GM19099 (cell line): ENCODE results near the gene PRKG1.

Experiments
- POLR2A ChIP-seq: IDR thresholded peaks from 3 replicates; pipeline ENCODE4 v1.6.1; 2011; ENCODE audit warnings: low read depth; ENCODE audit not compliant: insufficient read length; ENCODE audit errors: extremely low read depth

The PRKG1 gene

GRCh38 chr10:51459476-51459875 is 385.2 kb downstream of the PRKG1 start:
- no peak for TF ChIP-seq POLR2A

DNA sequence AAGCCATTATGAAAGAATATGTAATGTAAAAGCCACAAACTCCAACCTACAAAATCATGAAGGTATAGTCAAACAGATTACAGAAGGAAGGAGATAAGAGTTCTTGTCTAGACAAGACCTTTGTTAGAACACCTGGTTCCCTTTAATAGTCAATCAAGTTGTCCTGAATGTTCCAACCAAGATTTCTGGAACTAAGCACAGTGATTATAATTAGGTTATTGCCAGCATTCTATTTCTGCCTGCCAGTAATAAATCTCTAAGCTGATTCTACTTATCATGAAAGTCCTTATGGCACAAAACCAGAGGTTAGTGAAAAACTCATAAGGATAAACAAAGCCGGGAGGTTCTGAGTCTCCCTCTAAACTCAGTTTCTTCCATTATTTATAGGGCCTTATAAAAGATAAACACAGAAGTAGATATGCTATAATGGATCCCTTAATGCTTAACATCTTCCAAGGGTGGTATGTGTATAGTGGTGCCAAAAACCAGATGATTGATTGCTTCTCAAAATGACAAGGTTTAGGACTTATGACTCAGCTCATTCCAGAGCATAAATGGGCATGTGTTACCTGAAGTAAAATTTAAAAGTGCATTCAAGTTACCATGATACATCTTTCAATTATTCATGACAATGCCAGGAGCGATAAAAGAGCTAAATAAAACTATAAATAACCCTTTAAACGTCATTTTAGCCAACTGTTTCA is 387.9 kb downstream of the PRKG1 start:
- TF ChIP-seq POLR2A = no peak

DNA sequence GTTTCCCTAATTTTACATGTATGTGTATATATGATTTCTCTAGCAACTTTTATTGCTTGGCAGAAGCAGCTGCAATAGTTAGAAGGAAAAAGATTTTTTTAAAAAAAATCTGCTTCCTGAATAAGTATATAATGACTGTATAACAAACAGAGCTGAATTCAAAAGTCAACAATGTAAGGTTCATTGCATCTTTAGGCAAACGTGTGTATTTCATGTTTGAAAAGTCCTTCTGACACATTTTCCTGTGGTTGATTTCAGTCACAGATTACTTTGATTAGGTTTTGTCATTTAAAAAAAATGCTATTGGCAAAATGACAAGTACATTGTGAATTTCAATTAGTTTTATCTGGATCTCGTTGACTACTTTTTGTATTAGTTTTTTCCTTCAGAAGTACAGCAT is 394.1 kb downstream of the PRKG1 start:
- no peak for TF ChIP-seq POLR2A

DNA sequence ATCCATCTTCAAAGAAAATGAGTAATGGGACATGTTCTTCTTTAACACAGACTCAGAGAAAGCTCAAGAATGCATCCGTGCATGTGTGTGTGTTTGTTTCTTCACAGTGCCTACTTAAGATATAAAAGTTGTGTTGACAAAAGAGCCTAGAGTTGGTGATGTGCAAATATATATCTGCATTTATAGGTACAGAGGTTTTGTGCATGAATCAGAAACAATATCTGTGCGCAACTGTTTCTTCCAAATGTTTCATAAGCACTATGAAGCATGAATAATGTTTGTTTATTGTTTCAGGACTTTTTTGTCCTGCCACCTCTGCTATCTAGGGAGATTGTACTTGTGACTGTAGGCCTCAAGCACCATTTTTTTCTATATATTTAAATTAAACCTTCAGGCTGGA is 395.4 kb downstream of the PRKG1 start:
- no peak for TF ChIP-seq POLR2A

DNA sequence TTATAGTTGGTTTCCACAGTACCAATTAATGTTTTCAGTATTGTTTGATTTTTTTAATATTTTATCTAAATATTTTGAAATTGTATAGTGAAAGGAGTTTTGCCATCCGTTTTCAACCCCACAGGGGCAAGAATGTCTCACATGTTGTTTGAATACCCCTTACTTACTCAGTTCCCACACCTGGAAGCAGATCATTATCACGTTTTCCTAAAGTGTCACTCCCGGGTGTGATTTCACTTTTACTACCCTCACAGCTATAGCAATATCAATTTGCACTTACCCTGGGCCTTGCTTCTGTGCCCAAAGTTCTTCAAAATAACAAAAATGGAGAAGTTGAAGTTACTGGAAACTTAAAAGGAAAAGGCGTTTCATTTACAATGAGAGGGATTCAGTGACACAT is 397.0 kb downstream of the PRKG1 start:
- no peak for TF ChIP-seq POLR2A

- no peak for TF ChIP-seq POLR2A
Observed at GRCh38 chr10:51472154-51472553, 397.9 kb downstream of the PRKG1 start.

GRCh38 chr10:51479711-51480110 is 405.4 kb downstream of the PRKG1 start:
- TF ChIP-seq POLR2A = no peak

- no peak for TF ChIP-seq POLR2A
Observed at GRCh38 chr10:51485668-51486067, 411.4 kb downstream of the PRKG1 start.

GRCh38 chr10:51487576-51487975 is 413.3 kb downstream of the PRKG1 start:
- no peak for TF ChIP-seq POLR2A

- no peak for TF ChIP-seq POLR2A
Observed at GRCh38 chr10:51488766-51489408, 414.6 kb downstream of the PRKG1 start.

- no peak for TF ChIP-seq POLR2A
Observed at GRCh38 chr10:51498424-51498823, 424.1 kb downstream of the PRKG1 start.

- no peak for TF ChIP-seq POLR2A
Observed at GRCh38 chr10:51501396-51501795, 427.1 kb downstream of the PRKG1 start.

GRCh38 chr10:51502124-51502523 is 427.8 kb downstream of the PRKG1 start:
- TF ChIP-seq POLR2A = no peak

GRCh38 chr10:51503378-51503777 is 429.1 kb downstream of the PRKG1 start:
- no peak for TF ChIP-seq POLR2A

GRCh38 chr10:51507476-51507875 is 433.2 kb downstream of the PRKG1 start:
- TF ChIP-seq POLR2A = no peak

DNA sequence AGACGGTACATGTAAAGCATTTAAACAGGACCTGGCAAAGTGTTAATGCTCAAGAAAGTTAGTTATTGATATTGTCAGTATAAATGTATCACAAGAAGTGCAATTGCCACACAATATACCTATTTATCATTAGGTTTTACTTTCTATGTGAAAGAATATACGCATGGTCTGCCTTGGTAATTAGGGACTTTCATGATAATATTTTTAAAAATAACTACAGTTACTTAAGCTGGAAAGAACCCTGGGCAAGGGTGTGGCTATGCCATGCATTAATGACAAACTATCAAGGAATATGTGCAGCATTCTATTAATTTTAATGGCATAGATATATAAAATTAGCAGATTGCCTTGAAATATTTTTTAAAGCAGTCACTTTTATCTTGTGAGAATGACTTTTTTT is 433.9 kb downstream of the PRKG1 start:
- no peak for TF ChIP-seq POLR2A
